Heart right ventricle (tissue), 16 donors: Measurements from ENCODE around the gene ESPNL. TPM values are rescaled to one million over a fixed set of nuclear protein-coding genes. Genes with fewer than 3 reads are reported as not detected.

ENCODE experiments used
- ATAC-seq, 8 donors: fragments of 200-7000 bp; cut with Tn5 transposase; one replicate each; pipeline ENCODE4 v1.9.1; 2020; ENCODE audit warnings: mild to moderate bottlenecking in 8 of 8, moderate library complexity in 8 of 8, moderate number of reproducible peaks in 1 of 8
- DNase-seq, 2 donors: peaks; one replicate each; pipeline ENCODE4 v3.0.0-alpha.2; 2020
- H3K27ac ChIP-seq, 10 donors: fragments of 200-600 bp; sonication (generic) in 2 of 10; one replicate each; pipeline versions ENCODE4 v1.5.0 to v1.8.0; 2020 to 2022; ENCODE audit warnings: mild to moderate bottlenecking in 3 of 10
- H3K27me3 ChIP-seq, 7 donors: fragments of 200-600 bp; one replicate each; pipeline ENCODE4 v1.8.0; 2021 to 2022; ENCODE audit warnings: mild to moderate bottlenecking in 2 of 7
- H3K36me3 ChIP-seq, 9 donors: fragments of 200-600 bp; sonication (generic) in 1 of 9; one replicate each; pipeline versions ENCODE4 v1.5.0 to v1.8.0; 2020 to 2022; ENCODE audit warnings: mild to moderate bottlenecking in 2 of 9
- H3K4me1 ChIP-seq, 9 donors: fragments of 200-600 bp; sonication (generic) in 1 of 9; one replicate each; pipeline versions ENCODE4 v1.5.0 to v1.8.0; 2020 to 2022; ENCODE audit warnings: mild to moderate bottlenecking in 4 of 9
- H3K4me3 ChIP-seq, 10 donors: fragments of 200-600 bp; sonication (generic) in 2 of 10; one replicate each; pipeline versions ENCODE4 v1.5.0 to v1.8.0; 2020 to 2022; ENCODE audit warnings: mild to moderate bottlenecking in 7 of 10, moderate library complexity in 2 of 10
- H3K9me3 ChIP-seq, 11 donors: fragments of 200-600 bp in 10 of 11; sonication (generic) in 2 of 11; one replicate each; pipeline versions ENCODE4 v1.5.0 to v1.8.0; 2013 to 2022; ENCODE audit warnings: mild to moderate bottlenecking in 2 of 11, control low read depth in 1 of 11, moderate library complexity in 1 of 11
- CTCF ChIP-seq, 9 donors: fragments of 200-600 bp; sonication (generic) in 2 of 9; IDR thresholded peaks; one replicate each; pipeline versions ENCODE4 v1.5.0 to v1.8.0; 2021 to 2022; ENCODE audit warnings: antibody characterized with exemption in 9 of 9, mild to moderate bottlenecking in 5 of 9, moderate library complexity in 1 of 9
- WGBS, 2 donors: extraction: QIAGEN DNeasy Blood & Tissue Kit; methylation state at CpG; one replicate each; pipeline ENCODE4 v1.1.7; 2013; ENCODE audit warnings: inconsistent platforms in 1 of 2; 5-methylcytosine and 5-hydroxymethylcytosine counted together
- intact Hi-C, 10 donors: fragments of 100-400 bp; cut with DNase I; formaldehyde crosslinking; loops; one replicate each; pipeline versions ENCODE4 v1.11.1 to v1.14.2; 2022
- polyA plus RNA-seq, 2 donors: library from polyadenylated mRNA; stranded (reverse); fragments of 200-250 nt; gene quantifications; one replicate each; pipeline ENCODE4 v1.2.3, GENCODE V29; 2013
- total RNA-seq, 10 donors: library from RNA; stranded (reverse); fragmentation: NEBNext Ultra II Directional in 3 of 10; extraction: Animal tissue kit (Norgen Biotek cat#: 25700) in 3 of 10; gene quantifications; one replicate each; pipeline versions ENCODE4 v1.2.1 to v1.2.4, GENCODE V29; 2021 to 2023
- donor health status: Arrhythmogenic right ventricular cardiomyopathy.
- donor health status: ischemic (EF 13 %, LVEDD 7.1; RV severe dilation, severe dysfunction).
- donor health status: healthy with polysubstance abuse.
- donor health status: DM: no; HTN: yes; CAD: no.
- donor health status: DM: no; HTN: no; CAD: no.
- donor health status: ischemic (EF 25% LVEDD 6.9; RV normal size, moderate dysfunction).
- donor health status: ischemic (EF 25% LVEDD 5.7; RV mildly dilated, moderate dysfunction).
- donor health status: healthy.
- donor health status: DM: yes; HTN: yes; CAD: no.
- donor health status: Ischemic cardiomyopathy.
- donor health status: ischemic (EF 35%, LVEDD 5.7; RV mildly dilated, moderate dysfunction).
- donor health status: nonischemic (EF 11% LVEDD 7.7; RV severe dilation, severe dysfunction).
- donor health status: DM: yes; HTN: yes; CAD: no.
- donor health status: PGD.
- donor health status: ischemic (EF 29% LVEDD 5.4; RV normal size, mild dysfunction).
- donor health status: nonischemic (EF 23%, LVEDD 6.1; RV moderate dilation, normal function).

ESPNL gene
- total and polyA plus RNA-seq, 12 donors = 0.01 to 1.7 (median 0.33) TPM; not detected in 2

DNA sequence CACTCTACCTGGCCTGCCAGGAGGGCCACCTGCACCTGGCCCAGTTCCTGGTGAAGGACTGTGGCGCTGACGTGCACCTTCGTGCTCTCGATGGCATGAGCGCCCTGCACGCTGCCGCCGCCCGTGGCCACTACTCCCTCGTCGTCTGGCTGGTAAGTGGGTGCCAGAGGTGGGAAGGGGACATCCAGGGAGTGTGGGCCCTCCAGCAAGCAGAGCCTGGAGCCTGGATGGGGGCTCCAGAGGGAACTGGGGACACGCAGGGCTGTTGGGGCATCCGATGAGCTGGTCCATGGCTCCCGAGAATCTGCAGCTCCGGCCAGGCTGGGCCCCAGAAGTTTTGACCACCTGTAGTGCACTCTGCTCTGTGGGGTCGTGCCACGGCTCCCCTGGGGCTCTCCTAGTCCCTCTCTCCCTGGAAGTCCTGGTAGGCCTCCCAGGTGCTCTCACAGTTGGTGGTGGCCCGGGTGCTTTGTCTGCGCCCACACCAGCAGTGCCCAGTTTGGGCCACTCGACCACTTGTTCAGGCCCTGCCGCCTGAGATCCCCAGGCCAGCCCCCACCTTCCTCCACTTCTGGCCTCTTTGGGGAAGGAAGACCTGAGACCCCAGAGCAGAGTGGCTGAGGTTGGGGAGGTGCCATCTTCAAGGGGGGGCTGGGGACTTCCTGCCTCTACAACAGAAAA is 4.7 kb downstream of the ESPNL start:
- Histone ChIP-seq H3K9me3 (no peaks in the 10 kb centered on the region), H3K36me3 (no peaks in the 10 kb centered on the region), H3K27ac (no peak overlapping the region), H3K4me1 (peaks cover 0 to 21% (median 0%) of the 10 kb centered on the region in 9 donors), H3K27me3 (peaks cover 0 to 6% (median 0%) of the 10 kb centered on the region in 7 donors), H3K4me3 (no peak overlapping the region)
- WGBS, 2 donors = 92 to 94% methylated on average over 21 of the region's 21 CpGs
- intact Hi-C loops = no loop called here
- no peak for ATAC-seq
- DNase-seq = no peak
- TF ChIP-seq CTCF (IDR thresholded peaks at IDR 0.05) = no peak

GRCh38 chr2:238105506-238106338 is 5.6 kb downstream of the ESPNL start:
- Histone ChIP-seq H3K36me3 (no peaks in the 10 kb centered on the region), H3K27ac (no peak overlapping the region), H3K4me1 (peaks cover 0 to 21% (median 0%) of the 10 kb centered on the region in 9 donors), H3K4me3 (no peak overlapping the region), H3K9me3 (no peaks in the 10 kb centered on the region), H3K27me3 (peaks cover 0 to 6% (median 0%) of the 10 kb centered on the region in 7 donors)
- intact Hi-C loops = no loop called here
- DNase-seq (no peak), ATAC-seq (no peak)
- WGBS, 2 donors = 83 to 86% methylated on average over 28 of the region's 28 CpGs
- no peak for TF ChIP-seq CTCF (IDR thresholded peaks at IDR 0.05)

DNA sequence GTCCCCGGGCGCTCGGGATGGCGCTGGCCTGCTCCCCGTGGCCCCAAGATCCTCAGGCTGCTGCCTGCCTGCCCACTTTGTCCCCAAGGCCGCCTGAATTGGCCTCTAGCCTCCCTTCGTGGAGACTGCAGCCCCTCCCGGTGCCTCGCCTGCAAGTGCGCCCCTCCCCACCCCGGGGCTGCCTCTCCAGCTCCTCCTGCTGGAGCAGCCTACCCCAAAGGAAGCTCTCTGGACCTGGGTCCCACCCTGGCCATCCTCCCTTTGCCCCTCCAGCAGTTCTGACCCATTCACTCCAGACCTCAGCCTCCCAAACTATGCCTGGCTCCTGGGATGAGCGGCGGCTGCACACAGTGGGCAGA is 6.2 kb downstream of the ESPNL start:
- TF ChIP-seq CTCF (IDR thresholded peaks at IDR 0.05) = no peak
- DNase-seq (no peak), ATAC-seq (no peak)
- Histone ChIP-seq H3K4me1 (peaks cover 0 to 21% (median 0%) of the 10 kb centered on the region in 9 donors), H3K4me3 (no peak overlapping the region), H3K27ac (no peak overlapping the region), H3K9me3 (no peaks in the 10 kb centered on the region), H3K27me3 (peaks cover 0 to 6% (median 0%) of the 10 kb centered on the region in 7 donors), H3K36me3 (no peaks in the 10 kb centered on the region)
- 78 to 83% methylated on average over 13 of the region's 13 CpGs for WGBS, 2 donors
- intact Hi-C loops = no loop called here

- Histone ChIP-seq H3K27me3 (peaks cover 0 to 6% (median 0%) of the 10 kb centered on the region in 7 donors), H3K4me3 (no peak overlapping the region), H3K36me3 (no peaks in the 10 kb centered on the region), H3K27ac (no peak overlapping the region), H3K4me1 (peaks cover 0 to 21% (median 0%) of the 10 kb centered on the region in 9 donors), H3K9me3 (peaks cover 0 to 4% (median 0%) of the 10 kb centered on the region in 11 donors)
- ATAC-seq (no peak), DNase-seq (no peak)
- intact Hi-C loops = no loop called here
- whole genome bisulfite sequencing, 2 donors = 80 to 81% methylated on average over 27 to 28 of the region's 28 CpGs
- TF ChIP-seq CTCF (IDR thresholded peaks at IDR 0.05) = peak in 4 of 9 donors; percentile 11 to 25 (median 18)
These were observed 6.8 kb downstream of the ESPNL start for GRCh38 chr2:238106698-238107524.
